Activated CD8-positive, alpha-beta T cell treated with anti-CD3 and anti-CD28 coated beads for 36 hours (primary cell): ENCODE results near the gene FKBP5. TPM values are rescaled to one million over a fixed set of nuclear protein-coding genes. Genes with fewer than 3 reads are reported as not detected.

ENCODE experiments used
- ATAC-seq: fragments of 200-7000 bp; cut with Tn5 transposase; one replicate; pipeline ENCODE4 v1.10.0; 2021; ENCODE audit warnings: mild to moderate bottlenecking, moderate library complexity
- CTCF ChIA-PET: fragments of 350-600 bp; sonication (Branson Sonifier 250); formaldehyde crosslinking; loops from one replicate; lab custom pipeline; 2021; ENCODE audit warnings: antibody characterized with exemption; lab: Charles Lee
- POLR2A ChIA-PET: fragments of 350-600 bp; sonication (Branson Sonifier 250); formaldehyde crosslinking; loops from one replicate; lab custom pipeline; 2021; ENCODE audit warnings: antibody characterized with exemption; lab: Charles Lee
- DNase-seq: peaks from one replicate; pipeline ENCODE4 v3.0.0-alpha.2; 2020
- H3K27ac Mint-ChIP-seq: one replicate; pipeline ENCODE4 v1.8.0; 2021; ENCODE audit warnings: mild to moderate bottlenecking, mixed read lengths
- H3K27me3 Mint-ChIP-seq: one replicate; pipeline ENCODE4 v1.8.0; 2021; ENCODE audit warnings: mixed read lengths
- H3K36me3 Mint-ChIP-seq: one replicate; pipeline ENCODE4 v1.8.0; 2021; ENCODE audit warnings: low read depth, mixed read lengths
- H3K4me1 Mint-ChIP-seq: one replicate; pipeline ENCODE4 v1.8.0; 2021; ENCODE audit warnings: low read depth, mixed read lengths
- H3K4me3 Mint-ChIP-seq: one replicate; pipeline ENCODE4 v1.8.0; 2021; ENCODE audit warnings: mild to moderate bottlenecking, moderate library complexity, mixed read lengths
- H3K9me3 Mint-ChIP-seq: one replicate; pipeline ENCODE4 v1.8.0; 2021; ENCODE audit warnings: mixed read lengths
- CTCF ChIP-seq: fragments of 200-600 bp; IDR thresholded peaks from one replicate; pipeline ENCODE4 v1.8.0; 2022; ENCODE audit warnings: antibody characterized with exemption, mild to moderate bottlenecking
- intact Hi-C: fragments of 100-400 bp; cut with micrococcal nuclease; formaldehyde crosslinking; loops from one replicate; pipeline ENCODE4 v1.10.0; 2022
- total RNA-seq, 2 experiments: library from RNA; stranded (reverse); gene quantifications; one replicate each; pipeline ENCODE4 v1.2.3, GENCODE V29; 2021

The FKBP5 gene
- total RNA-seq, 2 experiments from 2014 or later = 90.6 to 93.4 TPM

DNA sequence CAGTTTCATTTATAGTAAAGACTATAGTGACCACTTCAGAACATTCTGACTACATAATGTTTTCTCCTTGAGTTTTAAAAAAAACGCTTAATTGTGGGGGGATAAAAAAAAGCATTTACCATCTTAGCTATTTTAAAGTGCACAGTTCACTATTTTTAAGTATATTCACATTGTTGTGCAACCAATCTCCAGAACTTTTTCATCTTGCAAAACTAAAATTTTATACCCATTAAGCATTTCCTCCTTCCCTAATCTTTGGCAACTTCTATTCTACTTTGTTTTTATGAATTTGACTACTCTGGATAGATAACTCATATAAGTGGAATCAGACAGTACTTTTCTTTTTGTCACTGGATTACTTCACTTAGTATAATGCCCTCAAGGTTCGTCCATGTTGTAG lies 62.3 kb downstream of the FKBP5 start:
- ChIA-PET POLR2A (no interaction called here), CTCF (interaction anchor here (0.7 to 3.9 kb wide), 8 partner anchors 15 to 110 kb away, joined by 3 to 43 read pairs (median 3); partner anchors contain the start of gene ARMC12)
- peaks cover 42% of the 10 kb centered on the region for H3K4me1 Mint-ChIP-seq
- H3K4me3 Mint-ChIP-seq = no peak overlapping the region
- DNase-seq (no peak), ATAC-seq (no peak)
- no peaks in the 10 kb centered on the region for H3K9me3 Mint-ChIP-seq
- H3K27ac Mint-ChIP-seq = no peak overlapping the region
- TF ChIP-seq CTCF = no peak
- no peaks in the 10 kb centered on the region for H3K27me3 Mint-ChIP-seq
- intact Hi-C loops = no loop called here
- peaks cover 39% of the 10 kb centered on the region for H3K36me3 Mint-ChIP-seq

- Mint-ChIP-seq H3K4me1 (peaks cover 38% of the 10 kb centered on the region), H3K4me3 (no peak overlapping the region), H3K27me3 (no peaks in the 10 kb centered on the region), H3K36me3 (peaks cover 37% of the 10 kb centered on the region), H3K9me3 (no peaks in the 10 kb centered on the region), H3K27ac (peak overlapping the region; percentile 57)
- TF ChIP-seq CTCF = peak; percentile 49
- intact Hi-C loops = loop anchor here (5.0 kb wide), 1 partner anchor 37 kb away; no protein-coding TSS in a partner anchor
- ChIA-PET POLR2A (interaction anchor here (0.5 to 1.4 kb wide), 8 partner anchors 14 to 139 kb away, joined by 3 to 6 read pairs (median 4); no protein-coding TSS in a partner anchor), CTCF (interaction anchor here (0.7 to 3.9 kb wide), 31 partner anchors 10 to 115 kb away, joined by 3 to 63 read pairs (median 6); partner anchors contain the start of gene ARMC12)
- peak; percentile 73 for ATAC-seq
- DNase-seq = peak; percentile 35
Measured at GRCh38 chr6:35624341-35625070, 64.2 kb downstream of the FKBP5 start.

DNA sequence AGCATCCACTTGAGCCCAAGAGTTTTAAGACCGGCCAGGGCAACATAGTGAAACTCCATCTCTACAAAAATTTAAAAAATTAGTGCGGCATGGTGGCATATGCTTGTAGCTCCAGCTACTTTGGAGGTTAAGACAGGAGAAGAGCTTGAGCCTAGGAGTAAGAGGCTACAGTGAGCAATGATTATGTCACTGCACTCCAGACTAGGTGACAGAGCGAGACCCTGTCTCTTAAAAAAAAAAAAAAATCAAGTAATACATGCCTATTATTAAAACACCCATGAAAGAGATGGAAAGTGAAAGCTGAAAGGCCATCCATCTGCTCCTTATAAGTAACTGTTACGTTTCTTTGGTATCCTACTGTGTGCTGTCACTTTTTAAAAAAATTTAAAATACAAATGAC lies 66.4 kb downstream of the FKBP5 start:
- intact Hi-C loops = loop anchor here (5.0 kb wide), 1 partner anchor 35 kb away; no protein-coding TSS in a partner anchor
- no peak overlapping the region for H3K4me3 Mint-ChIP-seq
- CTCF ChIA-PET = interaction anchor here (0.6 to 2.5 kb wide), 15 partner anchors 9 to 117 kb away, joined by 3 to 8 read pairs (median 4); partner anchors contain the start of gene ARMC12

GRCh38 chr6:35620706-35621105 lies 68.0 kb downstream of the FKBP5 start:
- no peak for TF ChIP-seq CTCF
- POLR2A ChIA-PET = no interaction called here
- no peak for DNase-seq
- Mint-ChIP-seq H3K36me3 (peaks cover 47% of the 10 kb centered on the region), H3K9me3 (no peaks in the 10 kb centered on the region), H3K27ac (no peak overlapping the region), H3K27me3 (no peaks in the 10 kb centered on the region), H3K4me1 (peaks cover 42% of the 10 kb centered on the region), H3K4me3 (no peak overlapping the region)
- CTCF ChIA-PET = interaction anchor here (1.9 to 2.5 kb wide), 2 partner anchors 29 to 117 kb away, joined by 8 read pairs; no protein-coding TSS in a partner anchor
- intact Hi-C loops = loop anchor here (5.0 kb wide), 1 partner anchor 33 kb away; no protein-coding TSS in a partner anchor
- no peak for ATAC-seq

More for the DNA sequence above, 66.4 kb downstream of the FKBP5 start:
- DNase-seq (no peak), ATAC-seq (peak; percentile 58)
- Mint-ChIP-seq H3K4me1 (peaks cover 41% of the 10 kb centered on the region), H3K27ac (peak overlapping the region; percentile 55), H3K9me3 (no peaks in the 10 kb centered on the region), H3K27me3 (no peaks in the 10 kb centered on the region), H3K36me3 (peaks cover 51% of the 10 kb centered on the region)
- no peak for TF ChIP-seq CTCF
- POLR2A ChIA-PET = interaction anchor here (0.7 to 0.9 kb wide), 3 partner anchors 22 to 41 kb away, joined by 4 read pairs; no protein-coding TSS in a partner anchor

- Mint-ChIP-seq H3K36me3 (peaks cover 76% of the 10 kb centered on the region), H3K27ac (peak overlapping the region; percentile 77), H3K27me3 (no peaks in the 10 kb centered on the region), H3K4me3 (no peak overlapping the region), H3K9me3 (peaks cover 12% of the 10 kb centered on the region), H3K4me1 (peaks cover 68% of the 10 kb centered on the region)
- CTCF ChIA-PET = interaction anchor here (0.9 to 1.3 kb wide), 2 partner anchors 11 to 13 kb away, joined by 4 to 8 read pairs; no protein-coding TSS in a partner anchor
- POLR2A ChIA-PET = no interaction called here
- intact Hi-C loops = no loop called here
- TF ChIP-seq CTCF = no peak
- ATAC-seq (no peak), DNase-seq (no peak)
Measured at GRCh38 chr6:35613762-35614161, 75.0 kb downstream of the FKBP5 start.
